Liver (tissue), 9 donors: ENCODE results near the gene DNAJC6. TPM values are rescaled to one million over a fixed set of nuclear protein-coding genes. Genes with fewer than 3 reads are reported as not detected.

Experiments
- DNase-seq: peaks from one replicate; pipeline ENCODE4 v3.0.0-alpha.2; 2017; ENCODE audit warnings: low spot score
- H3K27ac ChIP-seq, 2 donors: one replicate each; pipeline ENCODE4 v1.7.0; 2013; ENCODE audit warnings: inconsistent platforms in 2 of 2, low read length in 2 of 2, control low read depth in 1 of 2, low read depth in 1 of 2, mild to moderate bottlenecking in 1 of 2
- H3K27me3 ChIP-seq, 4 donors: one replicate each; pipeline versions ENCODE4 v1.6.1 to v1.7.0; 2013; ENCODE audit warnings: low read length in 3 of 4, inconsistent platforms in 1 of 4, mild to moderate bottlenecking in 1 of 4, moderate library complexity in 1 of 4; ENCODE audit not compliant: control insufficient read depth in 4 of 4, insufficient read depth in 4 of 4
- H3K36me3 ChIP-seq, 4 donors: one replicate each; pipeline versions ENCODE4 v1.6.1 to v1.7.0; 2013; ENCODE audit warnings: low read length in 3 of 4, mild to moderate bottlenecking in 3 of 4, low read depth in 1 of 4, moderate library complexity in 1 of 4; ENCODE audit not compliant: control insufficient read depth in 4 of 4, insufficient read depth in 3 of 4
- H3K4me1 ChIP-seq, 4 donors: one replicate each; pipeline versions ENCODE4 v1.6.1 to v1.7.0; 2013; ENCODE audit warnings: low read length in 3 of 4, mild to moderate bottlenecking in 3 of 4, moderate library complexity in 1 of 4; ENCODE audit not compliant: control insufficient read depth in 4 of 4, insufficient read depth in 4 of 4
- H3K4me3 ChIP-seq, 3 donors: one replicate each; pipeline versions ENCODE4 v1.6.1 to v1.7.0; 2013; ENCODE audit warnings: low read length in 3 of 3, control low read depth in 1 of 3, low read depth in 1 of 3, mild to moderate bottlenecking in 1 of 3
- H3K9ac ChIP-seq, 2 donors: one replicate each; pipeline ENCODE4 v1.7.0; 2013; ENCODE audit warnings: low read length in 2 of 2, mild to moderate bottlenecking in 2 of 2, moderate library complexity in 2 of 2, control low read depth in 1 of 2, low read depth in 1 of 2
- H3K9me3 ChIP-seq, 4 donors: one replicate each; pipeline versions ENCODE4 v1.6.1 to v1.7.0; 2013; ENCODE audit warnings: low read length in 3 of 4; ENCODE audit not compliant: control insufficient read depth in 4 of 4
- CTCF ChIP-seq: fragments of 150-350 bp; IDR thresholded peaks from 2 replicates; pipeline ENCODE4 v1.5.1; 2017; ENCODE audit warnings: improper control_type of control experiment, low read depth, low read length; ENCODE audit not compliant: missing input control
- EGR1 ChIP-seq, 2 donors: IDR thresholded peaks; 2 replicates each; pipeline ENCODE4 v1.6.1; 2016 to 2018; ENCODE audit warnings: antibody characterized with exemption in 2 of 2, low read depth in 2 of 2
- FOXA1 ChIP-seq: IDR thresholded peaks from 2 replicates; pipeline ENCODE4 v1.6.1; 2016; ENCODE audit warnings: antibody characterized with exemption
- FOXA2 ChIP-seq: IDR thresholded peaks from 2 replicates; pipeline ENCODE4 v1.6.1; 2016; ENCODE audit warnings: antibody characterized with exemption
- GABPA ChIP-seq, 2 donors: IDR thresholded peaks in 1 of 2; conservative IDR thresholded peaks in 1 of 2; 2 replicates each; pipeline ENCODE4 v1.6.1; 2016; ENCODE audit warnings: antibody characterized with exemption in 2 of 2, mild to moderate bottlenecking in 1 of 2, moderate library complexity in 1 of 2
- HNF4A ChIP-seq, 2 donors: conservative IDR thresholded peaks; 2 replicates each; pipeline ENCODE4 v1.6.1; 2016; ENCODE audit warnings: antibody characterized with exemption in 2 of 2, mild to moderate bottlenecking in 2 of 2
- HNF4G ChIP-seq: IDR thresholded peaks from 2 replicates; pipeline ENCODE4 v1.6.1; 2016; ENCODE audit warnings: antibody characterized with exemption
- JUND ChIP-seq, 2 donors: IDR thresholded peaks; 2 replicates each; pipeline ENCODE4 v1.6.1; 2016; ENCODE audit warnings: antibody characterized with exemption in 2 of 2
- NR2F2 ChIP-seq: IDR thresholded peaks from 2 replicates; pipeline ENCODE4 v1.6.1; 2016; ENCODE audit warnings: antibody characterized with exemption
- RAD21 ChIP-seq, 2 donors: IDR thresholded peaks; 2 replicates each; pipeline ENCODE4 v1.6.1; 2016; ENCODE audit warnings: antibody characterized with exemption in 2 of 2, mild to moderate bottlenecking in 2 of 2
- REST ChIP-seq: IDR thresholded peaks from 2 replicates; pipeline ENCODE4 v1.6.1; 2016; ENCODE audit warnings: antibody characterized with exemption, mild to moderate bottlenecking
- RXRA ChIP-seq, 2 donors: IDR thresholded peaks; 2 replicates each; pipeline ENCODE4 v1.6.1; 2017 to 2018; ENCODE audit warnings: antibody characterized with exemption in 2 of 2, mild to moderate bottlenecking in 1 of 2
- SP1 ChIP-seq: IDR thresholded peaks from 2 replicates; pipeline ENCODE4 v1.6.1; 2018; ENCODE audit warnings: antibody characterized with exemption, mild to moderate bottlenecking
- TAF1 ChIP-seq: conservative IDR thresholded peaks from 2 replicates; pipeline ENCODE4 v1.6.1; 2016; ENCODE audit warnings: antibody characterized with exemption, mild to moderate bottlenecking
- YY1 ChIP-seq: IDR thresholded peaks from 2 replicates; pipeline ENCODE4 v1.6.1; 2016; ENCODE audit warnings: antibody characterized with exemption, mild to moderate bottlenecking
- WGBS: extraction: QIAGEN DNeasy Blood & Tissue Kit; methylation state at CpG from one replicate; pipeline ENCODE4 v1.1.7; 2013; 5-methylcytosine and 5-hydroxymethylcytosine counted together
- polyA plus RNA-seq, 2 donors: library from polyadenylated mRNA; stranded (reverse) in 1 of 2; unstranded in 1 of 2; fragments of 200-250 nt in 1 of 2; fragments of >200 nt in 1 of 2; fragmentation: Nextera tagmentation in 1 of 2; extraction: Ambion mirVana in 1 of 2; gene quantifications; one replicate each; pipeline versions ENCODE4 v1.2.1 to v1.2.3, GENCODE V29; 2013 to 2015
- total RNA-seq, 2 donors: library from RNA; depleted of rRNA; stranded (reverse); fragments of >200 nt; gene quantifications; one replicate each; pipeline ENCODE4 v1.2.3, GENCODE V29; 2014
- TF ChIP-seq, protein P1 (sequence below): IDR thresholded peaks from 2 replicates; pipeline ENCODE4 v1.6.1; 2016; ENCODE audit warnings: antibody characterized with exemption
- TF ChIP-seq, protein P2 (sequence below): IDR thresholded peaks from 2 replicates; pipeline ENCODE4 v1.6.1; 2016; ENCODE audit warnings: antibody characterized with exemption
- donor health status: healthy.
- donor health status: healthy.
- donor health status: healthy.
- donor health status: healthy.
- donor health status: healthy.

The DNAJC6 gene
- total and polyA plus RNA-seq, 4 donors = 0.15 to 35.0 (median 0.30) TPM

GRCh38 chr1:65387821-65388220 lies 78.5 kb downstream of the DNAJC6 start (continued):
- TF ChIP-seq, protein P1, sequence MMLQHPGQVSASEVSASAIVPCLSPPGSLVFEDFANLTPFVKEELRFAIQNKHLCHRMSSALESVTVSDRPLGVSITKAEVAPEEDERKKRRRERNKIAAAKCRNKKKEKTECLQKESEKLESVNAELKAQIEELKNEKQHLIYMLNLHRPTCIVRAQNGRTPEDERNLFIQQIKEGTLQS = no peak
- no peak for TF ChIP-seq FOXA2
- no peak for TF ChIP-seq JUND (IDR thresholded peaks at IDR 0.05)
- no peak for TF ChIP-seq SP1
- TF ChIP-seq RAD21 (IDR thresholded peaks at IDR 0.05) = no peak
- no peak for TF ChIP-seq EGR1 (IDR thresholded peaks at IDR 0.05; ENCODE audit: low read depth in 2 of 2)
- TF ChIP-seq TAF1 = no peak
- no peak for TF ChIP-seq FOXA1
- TF ChIP-seq CTCF = no peak

DNA sequence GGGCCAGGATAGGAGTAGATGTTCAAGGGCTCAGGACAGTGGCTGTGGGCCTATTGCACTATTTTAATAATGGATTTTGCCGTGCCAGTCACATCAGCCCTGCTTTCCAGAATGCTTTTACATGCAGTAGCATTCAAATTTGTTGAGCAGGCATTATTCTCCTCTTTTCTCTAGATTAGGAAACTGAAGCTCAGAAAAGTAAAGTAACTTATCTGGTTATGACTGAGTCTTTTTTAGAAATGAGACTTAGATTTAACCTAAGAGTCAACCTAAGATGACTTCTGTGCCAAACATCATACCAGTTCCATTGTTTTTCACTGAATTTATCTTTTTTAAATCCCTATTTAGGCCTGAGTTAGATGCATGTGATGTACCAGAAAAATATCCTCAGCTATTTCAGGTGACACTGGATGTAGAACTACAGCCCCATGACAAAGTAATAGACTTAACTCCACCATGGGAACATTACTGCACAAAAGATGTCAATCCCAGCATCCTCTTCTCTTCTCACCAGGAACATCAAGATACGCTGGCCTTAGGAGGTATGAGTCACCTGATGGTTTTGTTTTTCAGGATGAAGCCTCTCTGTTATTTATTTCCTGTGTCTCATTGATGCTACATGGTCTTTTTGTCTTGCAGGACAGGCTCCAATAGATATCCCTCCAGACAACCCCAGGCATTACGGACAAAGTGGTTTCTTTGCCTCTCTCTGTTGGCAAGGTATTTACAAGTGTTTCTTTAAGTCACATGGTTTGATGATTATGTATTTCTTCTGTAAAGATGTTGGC lies 79.8 kb downstream of the DNAJC6 start:
- Histone ChIP-seq H3K27ac (no peak overlapping the region), H3K27me3 (no peaks in the 10 kb centered on the region), H3K9ac (no peak overlapping the region), H3K36me3 (no peaks in the 10 kb centered on the region), H3K9me3 (no peaks in the 10 kb centered on the region), H3K4me1 (no peaks in the 10 kb centered on the region), H3K4me3 (no peak overlapping the region)
- no peak for TF ChIP-seq SP1
- TF ChIP-seq FOXA2 = no peak
- no peak for TF ChIP-seq YY1
- TF ChIP-seq RAD21 (IDR thresholded peaks at IDR 0.05) = no peak
- TF ChIP-seq RXRA (IDR thresholded peaks at IDR 0.05) = no peak
- no peak for TF ChIP-seq NR2F2
- TF ChIP-seq, protein P1 = no peak
- TF ChIP-seq HNF4G = no peak
- no peak for DNase-seq
- 93% methylated on average over 3 of the region's 3 CpGs for WGBS

GRCh38 chr1:65392497-65392896 lies 83.2 kb downstream of the DNAJC6 start:
- Histone ChIP-seq H3K4me1 (no peaks in the 10 kb centered on the region), H3K9me3 (no peaks in the 10 kb centered on the region), H3K27me3 (no peaks in the 10 kb centered on the region), H3K4me3 (no peak overlapping the region), H3K36me3 (no peaks in the 10 kb centered on the region), H3K27ac (no peak overlapping the region), H3K9ac (no peak overlapping the region)
- DNase-seq = no peak
- WGBS = 98% methylated on average over 7 of the region's 7 CpGs
- TF ChIP-seq CTCF = no peak
- TF ChIP-seq HNF4A (conservative IDR thresholded peaks at IDR 0.05) = no peak
- no peak for TF ChIP-seq YY1
- TF ChIP-seq, protein P2, sequence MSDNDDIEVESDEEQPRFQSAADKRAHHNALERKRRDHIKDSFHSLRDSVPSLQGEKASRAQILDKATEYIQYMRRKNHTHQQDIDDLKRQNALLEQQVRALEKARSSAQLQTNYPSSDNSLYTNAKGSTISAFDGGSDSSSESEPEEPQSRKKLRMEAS = no peak
- no peak for TF ChIP-seq RXRA (IDR thresholded peaks at IDR 0.05)
- TF ChIP-seq EGR1 (IDR thresholded peaks at IDR 0.05; ENCODE audit: low read depth in 2 of 2) = no peak
- TF ChIP-seq REST = no peak
- TF ChIP-seq NR2F2 = no peak
- no peak for TF ChIP-seq SP1
- TF ChIP-seq FOXA1 = no peak
- TF ChIP-seq, protein P1 = no peak
- no peak for TF ChIP-seq JUND (IDR thresholded peaks at IDR 0.05)
- TF ChIP-seq GABPA (IDR thresholded peaks at IDR 0.05 in 1 of 2, conservative IDR thresholded peaks at IDR 0.05 in 1 of 2) = no peak
- TF ChIP-seq RAD21 (IDR thresholded peaks at IDR 0.05) = no peak
